NCI-H460 (cell line): ENCODE data around the gene CAB39L. TPM values are rescaled to one million over a fixed set of nuclear protein-coding genes. Genes with fewer than 3 reads are reported as not detected.

Source experiments
- DNase-seq: peaks from one replicate; pipeline ENCODE4 v3.0.0-alpha.2; 2016; ENCODE audit warnings: low read depth; ENCODE audit errors: extremely low read depth
- polyA plus RNA-seq: library from polyadenylated mRNA; depleted of rRNA; stranded (reverse); fragments of >200 nt; gene quantifications from 2 replicates; pipeline ENCODE4 v1.2.3, GENCODE V29; 2014; cell fraction: nucleus; rRNA removed
- total RNA-seq: library from RNA; depleted of rRNA; stranded (reverse); fragments of >200 nt; shearing (Covaris generic); gene quantifications from 2 replicates; pipeline ENCODE4 v1.2.3, GENCODE V29; 2014; rRNA removed

Gene CAB39L
- 5.7 and 6.7 TPM in 2 replicates for total RNA-seq
- 0.97 and 1.2 TPM in 2 replicates for polyA plus RNA-seq

- DNase-seq, result peak; percentile 96
These were observed at the start of gene CAB39L, which contains the start of gene SETDB2 for GRCh38 chr13:49443704-49444523. CAB39L (minus strand) TSS chr13:49444064; CDS start chr13:49382910, 61,154 bp downstream. SETDB2 (plus strand) TSS chr13:49444274; CDS start chr13:49451894, 7,620 bp downstream.

DNA sequence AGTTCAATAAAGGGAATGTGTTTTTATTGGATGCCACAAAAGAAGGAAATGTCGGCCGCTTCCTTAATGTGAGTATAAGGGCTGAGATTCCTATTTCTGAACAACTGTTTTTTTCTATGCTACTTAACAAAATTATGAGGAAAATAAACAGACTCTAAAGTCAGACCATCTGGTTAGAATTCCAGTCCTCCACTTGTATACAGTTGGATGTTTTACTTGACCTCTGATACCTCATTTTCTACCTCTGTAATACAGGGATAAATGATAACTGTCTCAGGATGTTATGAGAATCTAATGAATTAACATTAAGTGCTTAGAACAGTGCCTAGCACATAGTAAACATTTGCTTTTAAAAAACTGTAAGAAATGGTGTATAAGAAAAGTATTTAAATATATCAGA, 44.7 kb upstream of the CAB39L start:
- DNase-seq, result no peak

DNA sequence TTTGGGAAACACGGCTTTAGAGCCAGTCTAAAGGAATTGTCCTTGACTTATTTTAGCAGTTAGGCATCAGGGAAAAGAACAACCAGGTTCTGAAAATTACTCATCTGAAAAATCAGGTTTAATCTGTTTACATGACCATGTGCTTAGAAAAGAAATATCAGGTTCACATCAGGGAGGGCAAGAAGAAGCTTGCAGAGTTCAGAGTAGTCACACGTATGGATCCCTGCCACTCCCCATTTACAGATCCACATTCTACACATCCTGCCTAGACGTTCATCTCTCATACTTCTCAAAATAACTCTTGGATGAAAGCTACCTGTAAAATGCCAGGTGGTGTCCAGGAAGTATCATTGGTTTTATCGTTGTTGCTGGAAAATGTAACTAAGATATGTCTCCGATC, 37.9 kb upstream of the CAB39L start:
- DNase-seq, result no peak

- DNase-seq, result no peak
These were observed 32.7 kb upstream of the CAB39L start for GRCh38 chr13:49476529-49476928.

DNA sequence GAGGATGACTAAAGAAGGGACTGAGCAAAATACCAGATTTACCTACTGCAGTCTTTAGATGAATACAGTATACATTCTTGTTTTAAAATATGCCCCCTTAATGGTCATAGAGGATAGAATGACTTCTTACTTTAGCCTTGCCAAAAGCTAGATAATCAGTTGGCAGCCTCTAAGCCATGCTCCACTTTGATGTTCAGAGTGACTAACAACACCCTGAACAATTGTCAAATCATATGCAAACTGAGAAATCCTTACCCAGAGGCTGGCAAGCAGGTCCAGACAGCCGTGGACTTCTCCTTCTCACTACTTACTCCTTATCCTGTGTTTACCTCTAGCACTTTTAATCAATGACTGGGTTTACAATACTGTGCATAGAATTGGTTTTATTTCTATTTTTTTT, 28.3 kb upstream of the CAB39L start:
- DNase-seq, result no peak

DNA sequence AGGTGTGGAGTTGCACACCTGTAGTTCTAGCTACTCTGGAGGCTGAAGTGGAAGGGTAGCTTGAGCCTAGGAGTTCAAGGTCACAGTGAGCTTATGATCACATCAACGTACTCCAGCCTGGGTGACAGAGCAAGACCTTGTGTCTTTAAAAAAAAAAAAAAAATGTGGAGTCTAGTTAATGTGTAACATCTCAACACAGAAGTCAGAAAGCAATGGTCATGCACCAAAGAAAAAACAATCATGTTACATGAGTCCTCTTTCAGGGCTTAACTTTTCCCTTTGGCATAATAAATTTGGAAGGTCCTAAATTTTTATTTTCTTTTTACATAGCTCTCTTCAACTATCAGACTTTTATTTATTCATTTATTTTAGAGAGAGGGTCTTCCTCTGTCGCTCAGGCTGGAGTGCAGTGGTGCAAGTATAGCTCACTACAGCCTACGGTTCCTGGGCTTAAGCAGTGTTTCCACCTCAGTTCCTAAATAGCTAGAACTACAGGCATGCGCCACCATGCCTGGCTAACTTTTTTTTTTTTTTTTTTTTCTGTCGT, 22.5 kb upstream of the CAB39L start:
- no peak for DNase-seq

- DNase-seq, result no peak
These were observed 20.9 kb upstream of the CAB39L start for GRCh38 chr13:49464621-49465325.

DNA sequence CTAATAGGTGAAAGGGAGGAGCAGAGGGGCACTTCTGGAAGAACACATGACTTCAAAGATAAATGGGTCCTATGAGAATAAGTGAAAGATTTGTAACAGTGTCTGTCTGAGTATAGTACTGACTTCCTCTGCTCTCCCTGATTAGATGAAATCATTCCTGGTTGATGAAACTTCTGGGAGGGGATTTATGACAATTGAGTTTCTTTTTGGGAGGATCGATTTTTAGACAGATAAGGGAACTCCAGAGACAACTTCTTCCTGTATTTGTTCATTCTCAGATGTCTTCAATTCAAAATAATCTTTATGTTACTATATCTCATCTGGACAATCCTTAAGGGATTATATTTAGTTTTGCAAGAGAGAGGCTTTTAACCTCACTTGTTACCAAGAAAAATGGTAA, 20.2 kb upstream of the CAB39L start:
- no peak for DNase-seq

DNA sequence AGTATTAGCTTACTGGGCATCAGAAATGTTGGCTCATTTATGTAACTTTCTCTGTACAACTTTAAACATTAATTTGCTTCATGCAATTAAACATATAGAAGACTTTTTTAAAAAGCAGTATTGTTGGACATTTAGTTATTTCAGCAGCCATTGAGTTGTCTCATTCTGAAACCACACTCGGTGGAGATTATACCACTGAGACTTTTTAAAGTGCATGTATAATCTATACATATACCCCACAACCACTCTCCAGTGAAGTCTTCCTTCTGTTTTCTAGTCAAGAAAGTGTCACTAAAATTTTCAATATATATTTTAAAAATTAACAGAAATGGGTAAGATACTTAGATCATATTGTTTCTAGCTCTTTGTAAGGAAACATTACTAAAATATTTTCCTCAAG, 15.7 kb upstream of the CAB39L start:
- DNase-seq, result no peak

- no peak for DNase-seq
These were observed 13.4 kb upstream of the CAB39L start for GRCh38 chr13:49457221-49457620.

DNA sequence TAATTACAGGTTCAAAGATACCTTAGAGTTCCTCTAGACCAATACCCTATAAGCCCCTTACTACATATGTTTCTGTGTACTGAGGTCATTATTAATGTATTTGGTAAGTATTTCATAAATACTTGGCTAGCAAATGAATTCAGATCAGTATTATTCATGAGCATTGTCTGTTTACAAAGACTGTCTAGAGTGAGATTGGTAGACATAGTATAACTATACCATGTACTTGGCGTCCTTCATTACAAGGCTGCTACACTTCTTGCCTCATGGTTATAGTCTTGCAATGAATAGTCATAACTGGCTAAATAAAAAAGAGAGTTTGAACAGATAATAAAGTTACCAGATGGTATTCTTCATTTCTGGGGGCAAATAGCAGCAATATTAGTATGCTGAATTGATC, 12.3 kb upstream of the CAB39L start:
- no peak for DNase-seq

- DNase-seq, result no peak
These were observed 11.1 kb upstream of the CAB39L start for GRCh38 chr13:49455007-49455398.

DNA sequence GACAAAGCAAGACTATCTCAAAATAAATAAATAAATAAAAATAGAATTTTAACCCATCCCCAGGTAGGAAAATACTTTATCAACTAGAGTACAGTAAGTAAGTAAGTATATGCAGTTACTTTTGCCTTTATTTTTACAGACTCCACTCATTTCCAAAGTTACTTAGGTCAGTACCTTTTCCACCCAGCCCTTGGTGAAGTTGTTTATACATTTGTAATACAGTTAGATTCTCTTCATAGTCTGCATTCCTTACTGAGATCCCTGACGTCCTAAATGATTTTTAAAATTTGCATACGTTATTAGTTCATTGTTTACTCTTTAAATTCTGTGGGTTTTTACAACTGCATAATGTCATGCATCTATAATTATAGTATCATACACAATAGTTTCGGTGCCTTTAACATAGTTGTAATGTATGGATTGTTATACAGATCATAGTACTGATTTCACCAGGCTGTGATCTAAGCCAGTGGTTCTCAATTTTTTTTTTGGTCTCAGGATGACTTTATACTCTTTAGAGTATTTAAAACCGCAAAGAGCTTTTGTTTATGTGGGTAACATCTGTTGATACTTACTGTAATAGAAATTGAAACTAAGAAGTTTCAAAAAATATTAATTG, 10.6 kb upstream of the CAB39L start:
- no peak for DNase-seq

DNA sequence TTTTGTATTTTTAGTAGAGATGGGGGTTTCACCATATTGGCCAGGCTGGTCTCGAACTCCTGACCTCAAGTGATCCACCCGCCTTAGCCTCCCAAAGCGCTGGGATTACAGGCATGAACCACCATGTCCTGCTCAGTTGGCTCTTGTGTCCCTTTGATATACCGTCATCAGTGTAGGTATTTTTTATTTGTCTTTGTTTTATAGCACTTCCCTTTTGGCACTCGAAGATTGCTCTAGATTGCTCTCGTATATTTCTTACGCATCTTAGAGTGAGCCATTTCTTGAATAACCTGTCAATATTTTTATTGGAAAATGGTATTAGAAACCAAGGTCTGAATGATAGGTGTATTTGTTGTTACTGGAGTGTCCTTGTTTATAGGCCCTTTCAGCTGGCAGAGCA, 9.6 kb upstream of the CAB39L start:
- DNase-seq, result no peak

- DNase-seq, result no peak
These were observed 9.0 kb upstream of the CAB39L start for GRCh38 chr13:49452725-49453457.

GRCh38 chr13:49450105-49450819, 6.4 kb upstream of the CAB39L start:
- no peak for DNase-seq

- no peak for DNase-seq
These were observed 4.9 kb upstream of the CAB39L start for GRCh38 chr13:49448753-49449152.

DNA sequence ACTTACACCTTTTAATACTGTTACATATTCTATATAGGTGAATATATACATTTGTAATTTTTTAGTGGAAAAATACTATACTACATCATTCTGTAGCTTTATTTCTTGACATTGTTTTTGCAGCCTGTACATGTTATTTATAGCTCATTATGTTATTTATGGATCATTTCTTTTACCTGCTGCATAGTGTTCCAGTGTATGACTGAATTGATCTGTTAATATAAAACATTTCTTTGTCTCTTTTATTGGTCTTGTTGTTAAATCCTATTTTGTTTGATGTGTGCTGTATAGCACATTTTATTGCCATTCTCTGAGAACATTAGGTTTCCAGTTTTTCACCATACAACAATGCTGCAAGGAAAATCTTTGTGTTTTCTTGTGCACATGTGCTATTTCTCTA, 2.6 kb upstream of the CAB39L start:
- DNase-seq, result no peak

- peak; percentile 21 for DNase-seq
These were observed 896 bp upstream of the CAB39L start for GRCh38 chr13:49444524-49445395.
